ENCODE measurements around the gene HACL1. TPM values are rescaled to one million over a fixed set of nuclear protein-coding genes. Genes with fewer than 3 reads are reported as not detected.

Gene HACL1
- total RNA-seq, 2 donors from 2014 or later = 13.1 to 19.1 TPM

- no peak for DNase-seq
- H3K4me1 ChIP-seq = no peaks in the 10 kb centered on the region
- no peak overlapping the region for H3K9ac ChIP-seq (ENCODE audit: low read depth in 2 of 2, low read length in 2 of 2)
- H3K27me3 ChIP-seq = no peaks in the 10 kb centered on the region
- no peaks in the 10 kb centered on the region for H3K9me3 ChIP-seq
- no peak overlapping the region for H3K27ac ChIP-seq
- no peak for TF ChIP-seq CTCF (IDR thresholded peaks at IDR 0.05)
- H3K36me3 ChIP-seq = no peaks in the 10 kb centered on the region
- intact Hi-C loops (cut with DNase I) = no loop called here
- no peak overlapping the region for H3K4me3 ChIP-seq
These were observed 25.9 kb downstream of the HACL1 start for GRCh38 chr3:15575446-15575845.

GRCh38 chr3:15572138-15572537 lies 29.2 kb downstream of the HACL1 start:
- no peaks in the 10 kb centered on the region for H3K9me3 ChIP-seq
- no peak overlapping the region for H3K4me3 ChIP-seq
- H3K36me3 ChIP-seq = peaks cover 7% of the 10 kb centered on the region
- H3K9ac ChIP-seq (ENCODE audit: low read depth in 2 of 2, low read length in 2 of 2) = no peak overlapping the region
- no peak for DNase-seq
- no peak for TF ChIP-seq CTCF (IDR thresholded peaks at IDR 0.05)
- H3K4me1 ChIP-seq = no peaks in the 10 kb centered on the region
- H3K27ac ChIP-seq = no peak overlapping the region
- intact Hi-C loops (cut with DNase I) = no loop called here
- no peaks in the 10 kb centered on the region for H3K27me3 ChIP-seq

GRCh38 chr3:15563190-15563589 lies 38.2 kb downstream of the HACL1 start:
- Histone ChIP-seq H3K4me3 (no peak overlapping the region), H3K27ac (no peak overlapping the region), H3K36me3 (peaks cover 7% of the 10 kb centered on the region), H3K27me3 (no peaks in the 10 kb centered on the region), H3K9me3 (no peaks in the 10 kb centered on the region), H3K9ac (ENCODE audit: low read depth in 2 of 2, low read length in 2 of 2) (no peak overlapping the region), H3K4me1 (no peaks in the 10 kb centered on the region)
- intact Hi-C loops (cut with DNase I) = loop anchor here (10.0 kb wide), 1 partner anchor 318 kb away; no protein-coding TSS in a partner anchor
- DNase-seq = no peak
- no peak for TF ChIP-seq CTCF (IDR thresholded peaks at IDR 0.05)

GRCh38 chr3:15562560-15562959 lies 38.8 kb downstream of the HACL1 start:
- intact Hi-C loops (cut with DNase I) = loop anchor here (10.0 kb wide), 1 partner anchor 318 kb away; no protein-coding TSS in a partner anchor
- TF ChIP-seq CTCF (IDR thresholded peaks at IDR 0.05) = no peak
- H3K4me3 ChIP-seq = no peak overlapping the region
- H3K36me3 ChIP-seq = peaks cover 2% of the 10 kb centered on the region
- H3K4me1 ChIP-seq = peaks cover under 1% of the 10 kb centered on the region
- no peak overlapping the region for H3K9ac ChIP-seq (ENCODE audit: low read depth in 2 of 2, low read length in 2 of 2)
- H3K27me3 ChIP-seq = no peaks in the 10 kb centered on the region
- H3K9me3 ChIP-seq = no peaks in the 10 kb centered on the region
- no peak for DNase-seq
- no peak overlapping the region for H3K27ac ChIP-seq

GRCh38 chr3:15558581-15558980 lies 42.8 kb downstream of the HACL1 start:
- Histone ChIP-seq H3K27ac (no peak overlapping the region), H3K9ac (ENCODE audit: low read depth in 2 of 2, low read length in 2 of 2) (no peak overlapping the region), H3K9me3 (no peaks in the 10 kb centered on the region), H3K4me1 (peaks cover 3% of the 10 kb centered on the region), H3K27me3 (no peaks in the 10 kb centered on the region), H3K36me3 (no peaks in the 10 kb centered on the region), H3K4me3 (no peak overlapping the region)
- intact Hi-C loops (cut with DNase I) = loop anchor here (10.0 kb wide), 1 partner anchor 124 kb away; no protein-coding TSS in a partner anchor
- TF ChIP-seq CTCF (IDR thresholded peaks at IDR 0.05) = no peak
- no peak for DNase-seq
